ENCODE results near the gene AMHR2.
"Not testable (repeated sequence)": the region's sequence is repeated elsewhere in the genome, so short reads cannot be mapped to it uniquely, and the experiment has no call there.

Gene AMHR2

DNA sequence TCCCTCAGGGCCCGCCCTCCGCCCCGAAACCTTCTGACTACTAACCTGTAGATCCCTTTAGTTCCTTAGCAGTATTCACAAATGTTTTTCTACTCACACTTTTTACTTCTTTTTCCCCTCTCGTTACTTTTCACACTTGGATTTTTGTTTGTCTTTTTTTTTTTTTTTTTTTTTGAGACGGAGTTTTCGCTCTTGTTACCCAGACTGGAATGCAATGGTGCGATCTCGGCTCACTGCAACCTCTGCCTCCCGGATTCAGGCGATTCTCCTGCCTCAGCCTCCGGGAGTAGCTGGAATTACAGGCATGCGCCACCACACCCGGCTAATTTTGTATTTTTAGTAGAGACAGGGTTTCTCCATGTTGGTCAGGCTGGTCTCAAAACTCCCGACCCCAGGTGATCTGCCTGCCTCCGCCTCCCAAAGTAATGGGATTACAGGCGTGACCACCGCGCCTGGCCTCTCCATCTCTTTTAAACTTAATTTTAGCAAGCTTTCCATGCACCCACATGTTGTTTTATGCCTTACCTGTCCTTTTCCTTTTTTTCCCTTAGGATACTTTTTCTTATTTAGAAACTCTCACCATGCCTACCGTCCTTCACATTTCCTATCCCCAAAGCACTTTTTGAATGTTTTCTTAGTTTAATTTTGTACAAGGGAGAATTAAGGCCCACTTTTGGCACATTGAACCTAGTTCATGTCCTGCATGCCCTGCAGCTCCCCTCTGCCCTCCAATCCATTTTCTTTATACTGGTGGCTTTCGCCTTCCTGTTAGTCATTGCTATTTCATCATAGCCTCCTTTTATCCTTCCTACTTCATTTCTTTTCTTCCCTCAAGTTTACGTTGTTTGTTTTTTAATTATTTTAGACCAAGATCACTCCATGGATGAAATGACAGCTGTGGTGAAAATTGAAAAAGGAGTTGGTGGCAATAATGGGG is 42.6 kb upstream of the AMHR2 start:
- DNase-seq (ENCODE audit: low spot score) = no peak
- Histone ChIP-seq H3K27ac (peak overlapping the region; percentile 95 to 100), H3K4me3 (peak overlapping the region; percentile 90)
- TF ChIP-seq, protein P1, sequence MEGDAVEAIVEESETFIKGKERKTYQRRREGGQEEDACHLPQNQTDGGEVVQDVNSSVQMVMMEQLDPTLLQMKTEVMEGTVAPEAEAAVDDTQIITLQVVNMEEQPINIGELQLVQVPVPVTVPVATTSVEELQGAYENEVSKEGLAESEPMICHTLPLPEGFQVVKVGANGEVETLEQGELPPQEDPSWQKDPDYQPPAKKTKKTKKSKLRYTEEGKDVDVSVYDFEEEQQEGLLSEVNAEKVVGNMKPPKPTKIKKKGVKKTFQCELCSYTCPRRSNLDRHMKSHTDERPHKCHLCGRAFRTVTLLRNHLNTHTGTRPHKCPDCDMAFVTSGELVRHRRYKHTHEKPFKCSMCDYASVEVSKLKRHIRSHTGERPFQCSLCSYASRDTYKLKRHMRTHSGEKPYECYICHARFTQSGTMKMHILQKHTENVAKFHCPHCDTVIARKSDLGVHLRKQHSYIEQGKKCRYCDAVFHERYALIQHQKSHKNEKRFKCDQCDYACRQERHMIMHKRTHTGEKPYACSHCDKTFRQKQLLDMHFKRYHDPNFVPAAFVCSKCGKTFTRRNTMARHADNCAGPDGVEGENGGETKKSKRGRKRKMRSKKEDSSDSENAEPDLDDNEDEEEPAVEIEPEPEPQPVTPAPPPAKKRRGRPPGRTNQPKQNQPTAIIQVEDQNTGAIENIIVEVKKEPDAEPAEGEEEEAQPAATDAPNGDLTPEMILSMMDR (IDR thresholded peaks at IDR 0.05) = no peak

DNA sequence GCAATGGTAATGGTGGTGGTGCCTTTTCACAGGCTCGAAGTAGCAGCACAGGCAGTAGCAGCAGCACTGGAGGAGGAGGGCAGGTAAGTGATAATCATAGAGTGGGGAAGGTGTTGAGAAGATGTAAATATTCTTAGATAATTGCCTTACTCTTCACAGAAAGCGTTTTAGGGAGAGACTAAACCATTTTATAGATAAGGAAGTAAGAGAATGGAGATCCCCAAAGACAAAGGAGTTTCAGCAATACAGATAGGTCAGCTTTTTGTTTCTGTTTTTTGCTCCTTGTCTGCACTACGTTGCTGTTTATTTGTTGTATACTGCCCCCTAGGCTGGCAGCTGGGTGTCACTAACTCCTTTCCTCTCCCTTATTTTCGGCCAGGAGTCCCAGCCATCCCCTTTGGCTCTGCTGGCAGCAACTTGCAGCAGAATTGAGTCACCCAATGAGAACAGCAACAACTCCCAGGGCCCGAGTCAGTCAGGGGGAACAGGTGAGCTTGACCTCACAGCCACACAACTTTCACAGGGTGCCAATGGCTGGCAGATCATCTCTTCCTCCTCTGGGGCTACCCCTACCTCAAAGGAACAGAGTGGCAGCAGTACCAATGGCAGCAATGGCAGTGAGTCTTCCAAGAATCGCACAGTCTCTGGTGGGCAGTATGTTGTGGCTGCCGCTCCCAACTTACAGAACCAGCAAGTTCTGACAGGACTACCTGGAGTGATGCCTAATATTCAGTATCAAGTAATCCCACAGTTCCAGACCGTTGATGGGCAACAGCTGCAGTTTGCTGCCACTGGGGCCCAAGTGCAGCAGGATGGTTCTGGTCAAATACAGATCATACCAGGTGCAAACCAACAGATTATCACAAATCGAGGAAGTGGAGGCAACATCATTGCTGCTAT is 41.7 kb upstream of the AMHR2 start:
- no peak for DNase-seq (ENCODE audit: low spot score)
- H3K27ac ChIP-seq = peak overlapping the region; percentile 95 to 100
- H3K4me3 ChIP-seq = peak overlapping the region; percentile 90
- TF ChIP-seq, protein P1 (IDR thresholded peaks at IDR 0.05) = no peak

DNA sequence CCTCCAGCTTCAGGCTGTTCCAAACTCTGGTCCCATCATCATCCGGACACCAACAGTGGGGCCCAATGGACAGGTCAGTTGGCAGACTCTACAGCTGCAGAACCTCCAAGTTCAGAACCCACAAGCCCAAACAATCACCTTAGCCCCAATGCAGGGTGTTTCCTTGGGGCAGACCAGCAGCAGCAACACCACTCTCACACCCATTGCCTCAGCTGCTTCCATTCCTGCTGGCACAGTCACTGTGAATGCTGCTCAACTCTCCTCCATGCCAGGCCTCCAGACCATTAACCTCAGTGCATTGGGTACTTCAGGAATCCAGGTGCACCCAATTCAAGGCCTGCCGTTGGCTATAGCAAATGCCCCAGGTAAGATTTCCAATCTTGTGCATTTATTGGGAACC is 40.4 kb upstream of the AMHR2 start:
- peak overlapping the region; percentile 90 for H3K4me3 ChIP-seq
- DNase-seq (ENCODE audit: low spot score) = no peak
- TF ChIP-seq, protein P1 (IDR thresholded peaks at IDR 0.05) = no peak
- peak overlapping the region in 1 of 2 donors; percentile 100 for H3K27ac ChIP-seq

DNA sequence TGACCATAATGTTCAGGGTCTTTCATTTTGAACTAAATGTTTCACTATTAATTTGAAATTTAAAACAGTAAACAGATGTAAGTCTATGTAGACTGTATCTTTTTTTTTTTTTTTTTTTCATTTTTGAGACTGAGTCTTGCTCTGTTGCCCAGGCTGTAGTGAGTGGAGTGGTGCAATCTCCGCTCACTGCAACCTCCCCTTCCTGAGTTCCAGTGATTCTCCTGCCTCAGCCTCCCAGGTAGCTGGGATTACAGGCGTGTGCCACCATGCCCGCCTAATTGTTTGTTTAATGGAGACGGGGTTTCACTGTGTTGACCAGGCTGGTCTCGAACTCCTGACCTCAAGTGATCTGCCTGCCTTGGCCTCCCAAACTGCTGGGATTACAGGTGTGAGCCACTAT is 37.3 kb upstream of the AMHR2 start:
- H3K27ac ChIP-seq = peak overlapping the region in 1 of 2 donors; percentile 27

DNA sequence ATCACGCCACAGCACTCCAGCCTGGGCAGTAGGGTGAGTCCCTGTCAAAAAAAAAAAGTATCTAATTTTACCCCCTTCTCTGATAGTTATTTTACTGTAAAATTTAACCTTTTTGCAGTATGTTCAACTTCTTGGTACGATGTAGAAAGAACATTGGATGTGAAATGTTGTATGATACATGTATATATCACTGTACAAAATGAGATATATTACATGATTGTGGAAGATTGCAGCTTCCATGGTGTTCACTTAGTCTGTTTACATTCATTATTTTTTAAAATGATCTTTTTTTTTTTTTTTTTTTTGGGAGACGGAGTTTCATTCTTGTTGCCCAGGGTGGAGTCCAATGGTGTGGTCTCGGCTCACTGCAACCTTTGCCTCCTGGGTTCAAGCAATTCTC is 34.7 kb upstream of the AMHR2 start:
- peak overlapping the region; percentile 72 for H3K27ac ChIP-seq
- DNase-seq (ENCODE audit: low spot score) = no peak
- TF ChIP-seq, protein P1 (IDR thresholded peaks at IDR 0.05) = no peak
- peak overlapping the region; percentile 58 for H3K4me3 ChIP-seq

More for the DNA sequence above, 37.3 kb upstream of the AMHR2 start:
- H3K4me3 ChIP-seq = peak overlapping the region; percentile 90
- DNase-seq (ENCODE audit: low spot score) = not testable (repeated sequence)

DNA sequence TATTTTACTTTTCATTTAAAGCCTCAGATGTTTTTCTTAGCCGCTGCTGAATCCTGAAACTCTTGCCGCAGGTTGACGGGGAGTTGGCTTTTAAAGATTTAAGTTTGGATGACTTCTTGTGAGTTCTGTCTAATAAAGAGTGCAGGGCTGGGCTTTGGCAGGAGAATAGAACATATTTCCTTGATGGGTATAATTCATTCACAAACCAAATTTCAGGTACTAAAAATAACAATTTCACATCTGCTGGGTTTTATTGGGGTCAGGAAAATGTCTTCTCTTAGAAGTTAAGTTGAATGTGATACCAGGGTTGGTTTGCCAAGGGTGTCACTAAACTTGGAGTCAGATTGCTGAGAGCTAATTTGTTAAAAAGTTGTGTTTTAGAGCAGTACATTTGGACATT is 34.0 kb upstream of the AMHR2 start:
- TF ChIP-seq, protein P1 (IDR thresholded peaks at IDR 0.05) = no peak
- Histone ChIP-seq H3K27ac (peak overlapping the region in 1 of 2 donors; percentile 31), H3K4me3 (no peak overlapping the region)
- no peak for DNase-seq (ENCODE audit: low spot score)

DNA sequence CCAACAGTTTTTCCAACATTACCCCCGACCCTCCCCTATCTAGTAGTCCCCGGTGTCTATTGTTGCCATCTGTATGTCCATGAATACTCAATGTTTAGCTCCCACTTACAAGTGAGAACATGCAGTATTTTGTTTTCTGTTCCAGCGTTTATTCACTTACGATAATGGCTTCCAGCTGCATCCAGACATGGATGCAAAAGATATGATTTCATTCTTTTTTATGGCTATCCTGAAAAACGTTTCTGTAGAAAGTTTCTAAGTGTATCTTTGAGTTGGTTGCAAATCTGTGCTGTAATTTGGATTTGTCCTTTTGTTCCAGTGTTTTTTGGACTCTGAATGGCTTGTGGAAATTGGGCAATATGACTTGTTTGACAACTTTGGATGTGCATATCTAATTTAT is 31.9 kb upstream of the AMHR2 start:
- DNase-seq (ENCODE audit: low spot score) = no peak
- Histone ChIP-seq H3K4me3 (no peak overlapping the region), H3K27ac (peak overlapping the region in 1 of 2 donors; percentile 12)
- TF ChIP-seq, protein P1 (IDR thresholded peaks at IDR 0.05) = no peak

Measured in coronary artery (tissue), 2 donors.